IMR-90 (cell line): ENCODE measurements around the gene CMTR1. TPM values are rescaled to one million over a fixed set of nuclear protein-coding genes. Genes with fewer than 3 reads are reported as not detected.

ENCODE experiments used
- ATAC-seq: fragments of 200-7000 bp; cut with Tn5 transposase; 2 replicates; pipeline ENCODE4 v1.9.1; 2020; ENCODE audit warnings: low read depth, mild to moderate bottlenecking, moderate library complexity
- BruUV-seq: library from RNA; stranded (reverse); fragments of 400-500 nt; replicated peaks from 2 replicates; lab custom pipeline; 2021; lab: Mats Ljungman, UMichigan
- CTCF ChIA-PET: fragments of 300-600 bp; formaldehyde crosslinking; extraction: SDS; loops from one replicate; lab custom pipeline; 2021; ENCODE audit warnings: antibody characterized with exemption; lab: Yijun Ruan, JAX
- POLR2A ChIA-PET: fragments of 300-600 bp; sonication (Branson Sonifier 250); formaldehyde crosslinking; loops from one replicate; lab custom pipeline; 2022; ENCODE audit warnings: antibody characterized with exemption; ENCODE audit not compliant: unreplicated experiment; lab: Charles Lee
- DNase-seq: peaks from one replicate; pipeline ENCODE4 v3.0.0; 2013
- H2AFZ ChIP-seq: replicated peaks from 2 replicates; pipeline ENCODE3; 2013; ENCODE audit warnings: low read length, mild to moderate bottlenecking; ENCODE audit not compliant: poor library complexity
- H2AK5ac ChIP-seq: 2 replicates; pipeline ENCODE4 v1.6.1; 2013; ENCODE audit warnings: low read depth, low read length, inconsistent platforms
- H2AK9ac ChIP-seq: replicated peaks from 2 replicates; pipeline ENCODE3; 2013; ENCODE audit warnings: mild to moderate bottlenecking, low read depth, low read length, moderate library complexity; ENCODE audit not compliant: poor library complexity
- H2BK120ac ChIP-seq: 2 replicates; pipeline ENCODE4 v1.6.1; 2013; ENCODE audit warnings: low read depth, low read length, inconsistent platforms
- H2BK15ac ChIP-seq: 3 replicates; pipeline ENCODE4 v1.6.1; 2013; ENCODE audit warnings: low read depth, low read length, inconsistent platforms
- H2BK20ac ChIP-seq: 2 replicates; pipeline ENCODE4 v1.6.1; 2013; ENCODE audit warnings: low read depth, mild to moderate bottlenecking, inconsistent platforms, low read length, moderate library complexity
- H2BK5ac ChIP-seq: 2 replicates; pipeline ENCODE4 v1.6.1; 2013; ENCODE audit warnings: mild to moderate bottlenecking, low read depth, low read length, inconsistent platforms; ENCODE audit not compliant: poor library complexity, severe bottlenecking
- H3K14ac ChIP-seq: replicated peaks from 2 replicates; pipeline ENCODE4 v1.6.1; 2013; ENCODE audit warnings: low read depth, low read length, inconsistent platforms
- H3K18ac ChIP-seq: 2 replicates; pipeline ENCODE4 v1.6.1; 2013; ENCODE audit warnings: low read depth, low read length, control low read depth
- H3K23ac ChIP-seq: 2 replicates; pipeline ENCODE4 v1.6.1; 2013; ENCODE audit warnings: low read depth, low read length, inconsistent platforms
- H3K27ac ChIP-seq: 2 replicates; pipeline ENCODE4 v1.5.1; 2013; ENCODE audit warnings: mild to moderate bottlenecking, control low read depth, low read length; ENCODE audit not compliant: insufficient read depth
- H3K27me3 ChIP-seq: 2 replicates; pipeline ENCODE4 v1.6.1; 2013; ENCODE audit warnings: low read length; ENCODE audit not compliant: control insufficient read depth, insufficient read depth
- H3K36me3 ChIP-seq: 2 replicates; pipeline ENCODE4 v1.6.1; 2013; ENCODE audit warnings: low read length, mixed read lengths; ENCODE audit not compliant: control insufficient read depth, insufficient read depth
- H3K4ac ChIP-seq: 2 replicates; pipeline ENCODE4 v1.6.1; 2013; ENCODE audit warnings: low read depth, low read length, inconsistent platforms
- H3K4me1 ChIP-seq: 2 replicates; pipeline ENCODE4 v1.6.1; 2013; ENCODE audit warnings: low read length, mixed read lengths; ENCODE audit not compliant: control insufficient read depth, insufficient read depth
- H3K4me2 ChIP-seq: 2 replicates; pipeline ENCODE4 v1.6.1; 2013; ENCODE audit warnings: low read depth, mild to moderate bottlenecking, control low read depth, low read length, moderate library complexity
- H3K4me3 ChIP-seq: 2 replicates; pipeline ENCODE4 v1.5.1; 2013; ENCODE audit warnings: low read depth, mild to moderate bottlenecking, control low read depth, low read length, moderate library complexity; ENCODE audit not compliant: insufficient read depth
- H3K56ac ChIP-seq: 2 replicates; pipeline ENCODE4 v1.6.1; 2013; ENCODE audit warnings: low read length, inconsistent platforms; ENCODE audit not compliant: insufficient read depth; ENCODE audit errors: extremely low read depth
- H3K79me1 ChIP-seq, 2 experiments: 2 replicates each; pipeline ENCODE4 v1.6.1; 2013; ENCODE audit warnings: low read length in 2 of 2, inconsistent platforms in 1 of 2, low read depth in 1 of 2
- H3K9ac ChIP-seq: 2 replicates; pipeline ENCODE4 v1.6.1; 2013; ENCODE audit warnings: low read depth, low read length, control low read depth
- H3K9me1 ChIP-seq: 2 replicates; pipeline ENCODE4 v1.6.1; 2013; ENCODE audit warnings: low read length, inconsistent platforms; ENCODE audit not compliant: insufficient read depth
- H3K9me3 ChIP-seq: 2 replicates; pipeline ENCODE4 v1.6.1; 2013; ENCODE audit warnings: low read length; ENCODE audit not compliant: control insufficient read depth, insufficient read depth
- H4K20me1 ChIP-seq: 2 replicates; pipeline ENCODE4 v1.6.1; 2013; ENCODE audit warnings: low read length, inconsistent platforms; ENCODE audit not compliant: insufficient read depth
- H4K5ac ChIP-seq: 2 replicates; pipeline ENCODE4 v1.6.1; 2013; ENCODE audit warnings: mild to moderate bottlenecking, low read depth, low read length, control low read depth
- H4K8ac ChIP-seq, 2 experiments: 2 replicates each; pipeline ENCODE4 v1.6.1; 2013; ENCODE audit warnings: low read depth in 2 of 2, low read length in 2 of 2, control low read depth in 1 of 2, inconsistent platforms in 1 of 2
- H4K91ac ChIP-seq: 2 replicates; pipeline ENCODE4 v1.6.1; 2013; ENCODE audit warnings: low read depth, low read length, inconsistent platforms; ENCODE audit not compliant: insufficient read depth
- CEBPB ChIP-seq: IDR thresholded peaks from 2 replicates; pipeline ENCODE4 v1.6.1; 2012; ENCODE audit warnings: low read depth, low read length, improper control_type of control experiment
- CTCF ChIP-seq: conservative IDR thresholded peaks from 2 replicates; pipeline ENCODE4 v1.5.1; 2012; ENCODE audit warnings: mild to moderate bottlenecking, low read depth, low read length, improper control_type of control experiment
- ELK1 ChIP-seq: fragments of 150-350 bp; IDR thresholded peaks from 2 replicates; pipeline ENCODE4 v1.6.1; 2016; ENCODE audit warnings: low read depth, mild to moderate bottlenecking, low read length, moderate library complexity, borderline replicate concordance
- FOS ChIP-seq: fragments of 150-350 bp; IDR thresholded peaks from 2 replicates; pipeline ENCODE4 v1.6.1; 2016; ENCODE audit warnings: low read depth, low read length
- MAZ ChIP-seq: IDR thresholded peaks from 2 replicates; pipeline ENCODE4 v1.6.1; 2012; ENCODE audit warnings: low read depth, mild to moderate bottlenecking, low read length, improper control_type of control experiment, moderate library complexity, borderline replicate concordance
- MXI1 ChIP-seq: IDR thresholded peaks from 2 replicates; pipeline ENCODE4 v1.6.1; 2012; ENCODE audit warnings: low read depth, mild to moderate bottlenecking, low read length, moderate library complexity, borderline replicate concordance
- NFE2L2 ChIP-seq: fragments of 150-350 bp; IDR thresholded peaks from 2 replicates; pipeline ENCODE4 v1.6.1; 2016; ENCODE audit warnings: low read depth, mild to moderate bottlenecking, low read length
- POLR2A ChIP-seq: IDR thresholded peaks from 2 replicates; pipeline ENCODE4 v1.6.1; 2012; ENCODE audit warnings: mild to moderate bottlenecking, low read depth, low read length
- RAD21 ChIP-seq: IDR thresholded peaks from 2 replicates; pipeline ENCODE4 v1.6.1; 2012; ENCODE audit warnings: low read length, improper control_type of control experiment
- SMC3 ChIP-seq: fragments of 150-350 bp; IDR thresholded peaks from 2 replicates; pipeline ENCODE4 v1.6.1; 2016; ENCODE audit warnings: low read depth, mild to moderate bottlenecking, antibody characterized with exemption, low read length, moderate library complexity
- WGBS, 2 experiments: methylation state at CpG; one replicate each; pipeline versions ENCODE4 v1.1.5 to v1.1.7; 2013; ENCODE audit warnings: missing lambda C conversion rate in 2 of 2; ENCODE audit not compliant: insufficient read length in 1 of 2; ENCODE audit errors: extremely low coverage in 2 of 2; 5-methylcytosine and 5-hydroxymethylcytosine counted together
- dilution Hi-C: fragments of 300-500 bp; cut with HindIII; formaldehyde crosslinking; loops from one replicate; pipeline ENCODE4 v1.14.3; 2018; ENCODE audit warnings: low sequenced_read_pairs; ENCODE audit not compliant: unreplicated experiment
- in situ Hi-C: fragments of 300-500 bp; cut with MboI; formaldehyde crosslinking; loops from 3 replicates; pipeline ENCODE4 v1.14.3; 2019; ENCODE audit warnings: low sequenced_read_pairs, inconsistent platforms, mixed read lengths
- intact Hi-C: fragments of 100-400 bp; cut with micrococcal nuclease; formaldehyde crosslinking; loops from 2 replicates; pipeline ENCODE4 v1.10.0; 2022
- polyA plus RNA-seq, 3 experiments: library from polyadenylated mRNA; depleted of rRNA; stranded (reverse); fragments of >200 nt; gene quantifications; 2 replicates each; pipeline ENCODE4 v1.2.3, GENCODE V29; 2012; ENCODE audit warnings: low replicate concordance in 1 of 3
- total RNA-seq: library from RNA; depleted of rRNA; stranded (reverse); fragments of >200 nt; gene quantifications from 2 replicates; pipeline ENCODE4 v1.2.3, GENCODE V29; 2012

Gene CMTR1
- total and polyA plus RNA-seq, 2 of the 4 experiments (the other 2 are of a cell fraction), result 22.6 to 30.1 TPM

GRCh38 chr6:37417393-37417792 is 15.6 kb upstream of the CMTR1 start:
- H3K4ac ChIP-seq, result no peak overlapping the region
- no peak overlapping the region for H3K23ac ChIP-seq
- H3K4me3 ChIP-seq, result no peak overlapping the region
- H2BK15ac ChIP-seq, result no peak overlapping the region
- no CpG with 5 or more reads among the region's 2 CpGs for WGBS, 2 experiments
- H3K14ac ChIP-seq, result no peak overlapping the region
- H3K56ac ChIP-seq, result no peak overlapping the region
- no peak for ATAC-seq
- no peak overlapping the region for H3K27ac ChIP-seq
- no peak overlapping the region for H4K8ac ChIP-seq
- H4K20me1 ChIP-seq, result no peaks in the 10 kb centered on the region
- no TSS peak for BruUV-seq
- H2AK9ac ChIP-seq, result no peak overlapping the region
- POLR2A ChIA-PET, result no interaction called here
- no peak overlapping the region for H2BK5ac ChIP-seq
- H2AK5ac ChIP-seq, result no peak overlapping the region
- TF ChIP-seq CEBPB, result no peak
- no peak for TF ChIP-seq SMC3
- no peak for TF ChIP-seq CTCF
- TF ChIP-seq MXI1, result no peak
- TF ChIP-seq POLR2A, result no peak
- TF ChIP-seq FOS, result no peak
- no peak for TF ChIP-seq MAZ
- TF ChIP-seq NFE2L2, result no peak
- no peak for TF ChIP-seq ELK1
- TF ChIP-seq RAD21, result no peak
- CTCF ChIA-PET, result interaction anchor here (0.7 kb wide), 1 partner anchor 275 kb away, joined by 3 read pairs; no protein-coding TSS in a partner anchor
- H3K79me1 ChIP-seq, result no peaks in the 10 kb centered on the region
- H4K91ac ChIP-seq, result no peak overlapping the region
- no peaks in the 10 kb centered on the region for H3K9me1 ChIP-seq
- H2BK120ac ChIP-seq, result no peak overlapping the region
- H4K5ac ChIP-seq, result no peak overlapping the region
- no peak overlapping the region for H3K18ac ChIP-seq
- no peak overlapping the region for H2AFZ ChIP-seq
- no peak overlapping the region for H3K4me2 ChIP-seq
- H3K9ac ChIP-seq, result no peak overlapping the region
- dilution Hi-C loops, result no loop called here
- intact Hi-C loops, result no loop called here
- H3K27me3 ChIP-seq, result no peaks in the 10 kb centered on the region; the same call in 1 of the 2 replicates
- DNase-seq, result no peak
- H3K4me1 ChIP-seq, result no peaks in the 10 kb centered on the region
- no peak overlapping the region for H2BK20ac ChIP-seq
- no peaks in the 10 kb centered on the region for H3K36me3 ChIP-seq
- H3K9me3 ChIP-seq, result peaks cover 2% of the 10 kb centered on the region; the same call in 1 of the 2 replicates
- in situ Hi-C loops, result no loop called here
